Measurements from ENCODE around the gene FBXO40. TPM values are rescaled to one million over a fixed set of nuclear protein-coding genes. Genes with fewer than 3 reads are reported as not detected.

FBXO40 gene
- total and polyA plus RNA-seq, 9 of the 15 experiments (the other 6 are each of a cell fraction or from before 2014, with no cell fraction given): 0.01 to 0.05 (median 0.04) TPM; not detected in 3

- Histone ChIP-seq H3K4me3 (no peak overlapping the region), H3K27me3 (ENCODE audit: control insufficient read depth in 2 of 2, insufficient read depth in 2 of 2, low read length in 2 of 2) (no peaks in the 10 kb centered on the region), H3K27ac (ENCODE audit: extremely low read depth, low read depth, low read length) (no peak overlapping the region), H3K36me3 (ENCODE audit: control insufficient read depth, insufficient read depth, low read length) (no peaks in the 10 kb centered on the region), H3K4me2 (ENCODE audit: insufficient read depth, low read length) (no peak overlapping the region), H3K9me3 (replicated peaks; ENCODE audit: control insufficient read depth, insufficient read depth, low read depth, low read length) (no peaks in the 10 kb centered on the region), H3K79me2 (ENCODE audit: control insufficient read depth, insufficient read depth, low read length) (no peaks in the 10 kb centered on the region), H3K9me1 (ENCODE audit: control insufficient read depth, insufficient read depth, low read length) (no peaks in the 10 kb centered on the region), H3K4me1 (replicated peaks in 1 of 2; ENCODE audit: control insufficient read depth in 2 of 2, insufficient read depth in 2 of 2, low read length in 2 of 2) (peaks cover 0 to 5% of the 10 kb centered on the region in 2 experiments; a peak in 3 of 5 replicates), H3K9ac (ENCODE audit: insufficient read depth in 1 of 2, low read depth in 2 of 2, low read length in 2 of 2) (no peak overlapping the region), H2AFZ (ENCODE audit: low read depth, low read length) (no peak overlapping the region), H4K20me1 (replicated peaks; ENCODE audit: control insufficient read depth, insufficient read depth, low read length) (no peaks in the 10 kb centered on the region)
- in situ Hi-C loops (cut with MboI) (no loop called here), intact Hi-C loops (cut with micrococcal nuclease) (no loop called here)
- ChIA-PET CTCF (ENCODE audit: low intra/inter-chr PET ratio) (no interaction called here), POLR2A (no interaction called here)
- FAIRE-seq (no peak), ATAC-seq (no peak), DNase-seq (ENCODE audit: extremely low read depth in 1 of 4, low spot score in 3 of 4) (no peak)
- no peak for TF ChIP-seq KHSRP (IDR thresholded peaks at IDR 0.05)
- TF ChIP-seq REST (IDR thresholded peaks at IDR 0.05; ENCODE audit: borderline replicate concordance): no peak
- no peak for TF ChIP-seq REST (CRISPR knock-in tag; IDR thresholded peaks at IDR 0.05; ENCODE audit: low read depth)
- TF ChIP-seq ELK3 (CRISPR knock-in tag; IDR thresholded peaks at IDR 0.05): no peak
- no peak for TF ChIP-seq JUN (IDR thresholded peaks at IDR 0.05; ENCODE audit: borderline replicate concordance, low read depth, low read length)
- TF ChIP-seq JUN (CRISPR knock-in tag; IDR thresholded peaks at IDR 0.05; ENCODE audit: borderline replicate concordance): no peak
- no peak for TF ChIP-seq PHF20 (IDR thresholded peaks at IDR 0.05; ENCODE audit: partially characterized antibody)
- no TSS peak for BruUV-seq (replicated peaks)
- WGBS (ENCODE audit: insufficient coverage, low coverage, missing lambda C conversion rate): 76% methylated on average over 6 of the region's 6 CpGs
These were observed 65.7 kb downstream of the FBXO40 start for GRCh38 chr3:121658716-121659435.
